ENCODE data around the gene PCDHGB7.

PCDHGB7 gene

DNA sequence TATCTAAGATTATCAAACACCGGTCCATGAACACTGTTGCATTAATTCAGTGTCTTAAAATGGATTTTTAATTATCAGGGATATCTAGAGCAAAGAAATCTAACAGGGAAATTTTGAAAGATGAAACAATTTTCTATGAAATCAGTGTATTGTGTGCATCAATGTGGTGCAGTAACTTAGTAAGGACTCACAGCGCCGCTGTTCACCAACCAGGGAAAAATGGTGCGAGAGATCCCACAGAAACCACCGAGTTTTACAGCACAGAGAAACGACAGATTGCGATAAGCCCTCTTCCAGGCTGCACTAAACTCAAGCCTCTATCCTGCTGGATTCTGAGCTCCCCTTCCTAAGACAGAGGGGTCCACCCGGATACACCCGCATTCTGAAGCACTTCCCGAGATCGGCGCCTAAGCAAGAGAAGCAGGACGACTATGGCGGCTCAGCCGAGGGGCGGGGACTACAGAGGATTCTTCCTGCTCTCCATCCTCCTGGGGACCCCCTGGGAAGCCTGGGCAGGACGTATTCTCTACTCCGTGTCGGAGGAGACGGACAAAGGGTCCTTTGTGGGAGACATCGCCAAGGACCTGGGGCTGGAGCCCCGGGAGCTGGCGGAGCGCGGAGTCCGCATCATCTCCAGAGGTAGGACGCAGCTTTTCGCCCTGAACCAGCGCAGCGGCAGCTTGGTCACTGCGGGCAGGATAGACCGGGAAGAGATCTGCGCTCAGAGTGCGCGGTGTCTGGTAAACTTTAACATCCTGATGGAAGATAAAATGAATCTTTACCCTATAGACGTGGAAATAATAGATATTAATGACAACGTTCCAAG lies 34.8 kb upstream of the PCDHGB7 start, which contains the start of gene PCDHGA7:
Gene PCDHGA7, plus strand, starts transcription at position 274 of the 826 bp plus-strand sequence. Its CDS starts 158 bp downstream, at position 432.
- TF ChIP-seq, protein P1, sequence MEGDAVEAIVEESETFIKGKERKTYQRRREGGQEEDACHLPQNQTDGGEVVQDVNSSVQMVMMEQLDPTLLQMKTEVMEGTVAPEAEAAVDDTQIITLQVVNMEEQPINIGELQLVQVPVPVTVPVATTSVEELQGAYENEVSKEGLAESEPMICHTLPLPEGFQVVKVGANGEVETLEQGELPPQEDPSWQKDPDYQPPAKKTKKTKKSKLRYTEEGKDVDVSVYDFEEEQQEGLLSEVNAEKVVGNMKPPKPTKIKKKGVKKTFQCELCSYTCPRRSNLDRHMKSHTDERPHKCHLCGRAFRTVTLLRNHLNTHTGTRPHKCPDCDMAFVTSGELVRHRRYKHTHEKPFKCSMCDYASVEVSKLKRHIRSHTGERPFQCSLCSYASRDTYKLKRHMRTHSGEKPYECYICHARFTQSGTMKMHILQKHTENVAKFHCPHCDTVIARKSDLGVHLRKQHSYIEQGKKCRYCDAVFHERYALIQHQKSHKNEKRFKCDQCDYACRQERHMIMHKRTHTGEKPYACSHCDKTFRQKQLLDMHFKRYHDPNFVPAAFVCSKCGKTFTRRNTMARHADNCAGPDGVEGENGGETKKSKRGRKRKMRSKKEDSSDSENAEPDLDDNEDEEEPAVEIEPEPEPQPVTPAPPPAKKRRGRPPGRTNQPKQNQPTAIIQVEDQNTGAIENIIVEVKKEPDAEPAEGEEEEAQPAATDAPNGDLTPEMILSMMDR (IDR thresholded peaks at IDR 0.05; ENCODE audit: insufficient read depth, low read depth, low read length, missing control alignments) = peak; percentile 45
- DNase-seq (ENCODE audit: low read depth) = peak; percentile 21
- H3K4me3 ChIP-seq (ENCODE audit: low read length) = peak within 1 kb of the TSS; percentile 42

DNA sequence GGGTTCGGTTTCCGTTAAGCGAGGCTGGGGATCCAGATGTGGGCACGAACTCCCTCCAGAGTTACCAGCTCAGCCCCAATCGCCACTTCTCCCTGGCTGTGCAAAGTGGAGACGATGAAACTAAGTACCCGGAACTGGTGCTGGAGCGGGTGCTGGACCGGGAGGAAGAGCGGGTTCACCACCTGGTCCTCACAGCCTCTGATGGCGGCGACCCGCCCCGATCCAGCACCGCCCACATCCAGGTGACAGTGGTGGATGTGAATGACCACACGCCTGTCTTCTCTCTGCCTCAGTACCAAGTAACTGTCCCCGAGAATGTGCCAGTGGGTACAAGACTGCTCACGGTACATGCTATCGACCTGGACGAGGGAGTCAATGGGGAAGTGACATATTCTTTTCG lies 34.1 kb upstream of the PCDHGB7 start:
- no peak overlapping the region for H3K4me3 ChIP-seq (ENCODE audit: low read length)
- TF ChIP-seq, protein P1 (IDR thresholded peaks at IDR 0.05; ENCODE audit: insufficient read depth, low read depth, low read length, missing control alignments) = no peak

DNA sequence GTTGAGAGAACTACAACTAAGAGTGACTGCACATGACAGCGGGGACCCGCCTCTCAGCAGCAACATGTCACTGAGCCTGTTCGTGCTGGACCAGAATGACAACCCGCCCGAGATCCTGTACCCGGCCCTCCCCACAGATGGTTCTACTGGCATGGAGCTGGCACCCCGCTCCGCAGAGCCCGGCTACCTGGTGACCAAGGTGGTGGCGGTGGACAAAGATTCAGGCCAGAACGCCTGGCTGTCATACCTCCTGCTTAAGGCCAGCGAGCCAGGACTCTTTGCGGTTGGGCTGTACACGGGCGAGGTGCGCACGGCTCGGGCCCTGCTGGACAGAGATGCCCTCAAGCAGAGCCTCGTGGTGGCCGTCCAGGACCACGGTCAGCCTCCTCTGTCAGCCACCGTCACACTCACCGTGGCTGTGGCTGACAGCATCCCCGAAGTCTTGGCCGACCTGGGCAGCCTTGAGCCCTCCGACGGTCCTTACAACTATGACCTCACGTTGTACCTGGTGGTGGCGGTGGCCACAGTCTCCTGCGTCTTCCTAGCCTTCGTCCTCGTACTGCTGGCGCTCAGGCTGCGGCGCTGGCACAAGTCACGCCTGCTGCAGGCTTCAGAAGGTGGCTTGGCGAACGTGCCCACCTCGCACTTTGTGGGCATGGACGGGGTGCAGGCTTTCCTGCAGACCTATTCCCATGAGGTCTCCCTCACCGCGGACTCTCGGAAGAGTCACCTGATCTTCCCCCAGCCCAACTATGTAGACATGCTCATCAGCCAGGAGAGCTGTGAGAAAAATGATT lies 32.8 kb upstream of the PCDHGB7 start:
- no peak overlapping the region for H3K4me3 ChIP-seq (ENCODE audit: low read length)
- DNase-seq (ENCODE audit: low read depth) = no peak
- TF ChIP-seq, protein P1 (IDR thresholded peaks at IDR 0.05; ENCODE audit: insufficient read depth, low read depth, low read length, missing control alignments) = no peak

More for the DNA sequence above, 34.1 kb upstream of the PCDHGB7 start:
- no peak for DNase-seq (ENCODE audit: low read depth)

DNA sequence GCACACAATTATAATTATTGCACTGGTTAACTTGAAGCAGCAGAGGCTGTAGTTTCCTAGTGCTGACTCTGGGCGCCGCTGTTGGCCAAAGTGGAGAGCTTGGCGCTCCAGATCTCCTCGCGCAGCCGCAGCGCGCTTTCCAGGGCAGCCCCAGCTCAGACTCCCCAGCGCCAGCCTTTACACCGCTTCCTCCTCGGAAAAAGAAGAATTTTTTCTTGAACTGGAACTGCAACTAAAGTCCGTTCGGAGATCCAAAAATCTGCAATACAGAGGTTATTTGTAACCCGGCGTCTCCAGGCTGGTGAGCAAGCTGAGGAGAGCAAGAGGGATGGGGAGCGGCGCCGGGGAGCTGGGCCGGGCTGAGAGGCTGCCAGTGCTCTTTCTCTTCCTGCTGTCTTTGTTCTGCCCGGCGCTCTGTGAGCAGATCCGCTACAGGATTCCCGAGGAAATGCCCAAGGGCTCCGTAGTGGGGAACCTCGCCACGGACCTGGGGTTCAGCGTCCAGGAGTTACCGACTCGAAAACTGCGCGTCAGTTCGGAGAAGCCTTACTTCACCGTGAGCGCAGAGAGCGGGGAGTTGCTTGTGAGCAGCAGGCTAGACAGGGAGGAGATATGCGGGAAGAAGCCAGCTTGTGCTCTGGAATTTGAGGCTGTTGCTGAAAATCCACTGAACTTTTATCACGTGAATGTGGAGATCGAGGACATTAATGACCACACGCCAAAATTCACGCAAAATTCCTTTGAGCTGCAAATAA lies 29.7 kb upstream of the PCDHGB7 start, which contains the start of gene PCDHGB4:
Gene PCDHGB4, plus strand, starts transcription at position 142 of the 755 bp plus-strand sequence. Its CDS starts 187 bp downstream, at position 329.
- DNase-seq (ENCODE audit: low read depth) = peak; percentile 48
- TF ChIP-seq, protein P1 (IDR thresholded peaks at IDR 0.05; ENCODE audit: insufficient read depth, low read depth, low read length, missing control alignments) = peak; percentile 59

DNA sequence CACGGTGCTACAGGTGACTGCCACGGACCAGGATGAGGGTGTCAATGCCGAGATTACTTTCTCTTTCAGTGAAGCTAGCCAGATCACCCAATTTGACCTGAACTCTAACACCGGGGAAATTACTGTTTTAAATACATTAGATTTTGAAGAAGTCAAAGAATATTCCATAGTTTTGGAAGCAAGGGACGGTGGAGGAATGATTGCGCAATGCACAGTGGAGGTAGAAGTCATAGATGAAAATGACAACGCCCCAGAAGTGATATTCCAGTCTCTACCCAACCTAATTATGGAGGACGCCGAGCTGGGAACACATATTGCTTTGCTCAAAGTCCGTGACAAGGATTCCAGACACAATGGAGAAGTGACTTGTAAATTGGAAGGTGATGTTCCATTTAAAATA lies 28.8 kb upstream of the PCDHGB7 start:
- DNase-seq (ENCODE audit: low read depth) = no peak
- TF ChIP-seq, protein P1 (IDR thresholded peaks at IDR 0.05; ENCODE audit: insufficient read depth, low read depth, low read length, missing control alignments) = no peak
- H3K4me3 ChIP-seq (ENCODE audit: low read length) = no peak overlapping the region

More for the DNA sequence above, 29.7 kb upstream of the PCDHGB7 start, which contains the start of gene PCDHGB4:
- H3K4me3 ChIP-seq (ENCODE audit: low read length) = peak within 1 kb of the TSS; percentile 35

Measured in epithelial cell of esophagus (primary cell).